Hematopoietic multipotent progenitor cell treated with erythropoietin and hydrocortisone succinate and interleukin-3 and kit ligand, for 4 days (in vitro differentiated cells): Measurements from ENCODE around the gene E2F8.
"Not testable (repeated sequence)": the region's sequence is repeated elsewhere in the genome, so short reads cannot be mapped to it uniquely, and the experiment has no call there.

Source experiments
- DNase-seq: peaks from one replicate; pipeline ENCODE4 v3.0.0-alpha.2; 2015

Gene E2F8

GRCh38 chr11:19240420-19241259 is at the start of gene E2F8:
TSS of gene E2F8 (minus strand) at chr11:19240945. CDS start at chr11:19240121, 824 bp downstream.
- DNase-seq = peak; percentile 99

DNA sequence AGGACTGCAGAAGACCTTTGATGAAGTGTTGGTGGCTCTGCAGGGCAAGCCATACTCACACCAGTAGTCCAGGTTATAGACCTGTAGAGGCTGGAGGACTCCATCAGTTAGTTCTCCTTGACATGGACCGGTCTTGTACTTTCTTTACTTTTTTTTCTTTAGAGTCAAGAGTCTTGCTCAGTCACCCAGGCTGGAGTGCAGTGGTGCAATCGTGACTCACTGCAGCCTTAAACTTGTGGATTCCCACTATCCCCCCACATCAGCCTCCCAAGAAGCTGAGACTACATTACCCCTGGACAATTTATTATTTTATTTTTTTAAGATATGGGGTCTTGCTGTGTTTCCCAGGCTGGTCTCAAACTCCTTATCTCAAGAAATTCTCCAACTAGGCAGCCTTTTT is 49.6 kb upstream of the E2F8 start:
- no peak for DNase-seq

- DNase-seq = no peak
These were observed 47.5 kb upstream of the E2F8 start for GRCh38 chr11:19288256-19288655.

- DNase-seq = no peak
These were observed 45.7 kb upstream of the E2F8 start for GRCh38 chr11:19286411-19286810.

GRCh38 chr11:19284881-19285280 is 44.1 kb upstream of the E2F8 start:
- DNase-seq = no peak

DNA sequence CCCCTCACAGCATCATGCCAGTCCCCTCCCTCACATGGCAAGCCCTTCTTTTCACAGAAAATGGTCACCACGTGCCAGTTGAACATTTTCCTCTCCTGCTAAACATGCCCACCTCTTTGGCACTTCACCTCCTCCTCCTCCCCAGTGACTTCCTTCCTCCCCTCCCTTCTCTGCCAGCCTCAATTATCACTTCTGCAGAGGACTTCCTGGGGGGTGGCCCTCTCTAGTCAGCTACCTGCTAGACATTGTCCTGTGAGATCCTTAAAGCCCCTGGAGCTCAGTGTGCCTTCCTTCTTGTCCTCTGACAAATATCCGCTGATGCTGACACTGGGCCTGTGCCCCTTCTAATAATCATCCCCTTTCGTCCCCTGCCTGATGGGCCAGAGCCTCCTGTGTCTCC is 43.2 kb upstream of the E2F8 start:
- DNase-seq = no peak

DNA sequence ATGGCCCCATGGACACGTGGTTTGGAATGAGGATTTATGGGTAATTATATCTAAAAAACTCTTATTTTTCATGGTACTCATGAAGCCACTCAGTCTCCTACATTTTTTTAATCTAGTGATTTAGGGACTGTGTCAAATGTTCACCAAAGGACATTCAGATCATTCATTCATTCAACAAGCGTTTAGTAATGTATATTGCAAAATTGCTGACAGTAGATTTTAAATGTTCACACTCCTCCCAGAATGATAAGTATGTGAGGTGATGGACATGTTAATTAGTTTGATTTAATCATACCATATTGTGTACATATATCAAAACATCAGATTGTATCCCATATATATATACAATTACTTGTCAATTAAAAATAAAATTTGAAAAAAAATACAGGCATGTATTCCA is 40.8 kb upstream of the E2F8 start:
- no peak for DNase-seq

DNA sequence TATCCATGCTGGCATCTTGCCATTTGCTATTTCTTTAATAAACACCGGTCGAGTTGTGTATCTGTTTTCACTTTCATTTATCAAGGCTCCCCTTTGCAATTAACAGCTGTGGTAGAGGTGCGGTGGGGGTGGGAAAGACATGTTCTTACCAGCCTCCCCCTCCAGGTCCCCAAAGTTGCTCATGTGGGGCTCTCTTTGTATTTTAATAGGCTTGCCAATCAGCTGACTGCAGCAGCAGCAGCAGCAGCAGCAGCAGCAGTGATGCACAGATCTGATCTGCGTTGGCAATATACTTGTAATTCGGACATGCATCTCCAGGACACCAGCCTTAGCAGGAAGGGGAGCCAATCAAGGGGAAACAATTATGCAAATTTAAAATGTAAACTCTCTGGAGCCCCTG is 40.3 kb upstream of the E2F8 start:
- DNase-seq = no peak

DNA sequence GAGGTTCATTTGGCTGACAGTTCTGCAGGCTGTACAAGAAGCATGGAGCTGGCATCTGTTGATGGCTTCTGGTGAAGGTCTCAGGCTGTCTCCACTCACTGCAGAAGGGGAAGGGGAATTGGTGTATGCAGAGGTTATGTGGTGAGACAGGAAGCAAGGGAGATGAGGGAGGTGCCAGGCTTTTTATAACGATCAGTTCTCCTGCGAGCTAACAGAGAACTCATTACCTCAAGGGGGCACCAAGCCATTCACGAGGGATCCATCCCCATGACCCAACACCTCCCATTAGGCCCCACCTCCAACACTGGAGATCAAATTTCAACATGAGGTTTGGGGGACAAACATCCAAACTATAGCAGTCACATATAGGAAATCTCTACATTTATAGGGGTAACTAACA is 38.7 kb upstream of the E2F8 start:
- DNase-seq = peak; percentile 40

GRCh38 chr11:19276859-19277808 is 36.4 kb upstream of the E2F8 start:
- peak; percentile 29 for DNase-seq

DNA sequence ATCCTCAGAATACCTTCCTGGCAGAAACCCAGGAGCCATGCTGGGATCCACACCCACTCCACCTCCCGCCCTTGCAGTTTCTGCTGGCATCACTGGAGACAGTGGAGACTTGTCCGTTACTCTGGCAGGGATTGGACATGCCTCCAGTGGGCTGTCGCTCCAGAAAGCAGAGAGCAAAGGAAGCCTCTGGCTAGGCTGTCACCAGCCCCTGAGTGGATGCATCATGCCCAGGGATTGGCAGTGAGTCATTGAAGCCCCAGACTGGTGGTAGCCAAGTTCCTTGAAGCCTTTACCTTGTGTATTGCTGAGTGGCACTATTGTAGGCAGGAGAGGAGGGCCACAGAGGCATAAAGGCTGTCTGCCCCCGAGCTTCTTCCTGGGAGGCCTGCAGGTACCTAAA is 34.8 kb upstream of the E2F8 start:
- no peak for DNase-seq

DNA sequence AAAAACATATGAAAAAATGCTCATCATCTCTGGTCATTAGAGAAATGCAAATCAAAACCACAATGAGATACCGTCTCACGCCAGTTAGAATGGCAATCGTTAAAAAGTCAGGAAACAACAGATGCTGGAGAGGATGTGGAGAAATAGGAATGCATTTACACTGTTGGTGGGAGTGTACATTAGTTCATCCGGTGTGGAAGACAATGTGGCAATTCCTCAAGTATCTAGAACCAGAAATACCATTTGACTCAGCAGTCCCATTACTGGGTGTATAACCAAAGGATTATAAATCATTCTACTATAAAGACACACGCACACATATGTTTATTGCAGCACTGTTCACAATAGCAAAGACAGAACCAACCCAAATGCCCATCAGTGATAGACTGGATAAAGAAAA is 32.5 kb upstream of the E2F8 start:
- not testable (repeated sequence) for DNase-seq

GRCh38 chr11:19268909-19269308 is 28.2 kb upstream of the E2F8 start:
- DNase-seq = peak; percentile 33

DNA sequence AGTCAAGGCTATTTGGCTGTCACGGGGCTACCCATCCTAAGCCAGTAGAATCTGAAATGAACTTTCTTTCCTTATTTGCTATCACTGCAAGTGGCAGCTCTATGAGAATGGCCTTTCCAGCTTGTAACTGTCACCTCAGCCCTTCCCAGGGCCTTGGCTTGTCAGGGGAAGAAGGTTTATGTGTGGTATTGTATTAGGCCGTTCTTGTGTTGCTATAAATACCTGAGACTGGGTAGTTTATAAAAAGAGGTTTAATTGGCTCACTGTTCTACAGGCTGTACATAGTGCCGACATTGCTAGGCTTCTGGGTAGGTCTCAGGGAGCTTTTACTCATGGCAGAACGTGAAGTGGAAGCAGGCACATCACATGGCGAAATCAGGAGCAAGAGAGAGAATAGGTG is 26.8 kb upstream of the E2F8 start:
- DNase-seq = no peak

DNA sequence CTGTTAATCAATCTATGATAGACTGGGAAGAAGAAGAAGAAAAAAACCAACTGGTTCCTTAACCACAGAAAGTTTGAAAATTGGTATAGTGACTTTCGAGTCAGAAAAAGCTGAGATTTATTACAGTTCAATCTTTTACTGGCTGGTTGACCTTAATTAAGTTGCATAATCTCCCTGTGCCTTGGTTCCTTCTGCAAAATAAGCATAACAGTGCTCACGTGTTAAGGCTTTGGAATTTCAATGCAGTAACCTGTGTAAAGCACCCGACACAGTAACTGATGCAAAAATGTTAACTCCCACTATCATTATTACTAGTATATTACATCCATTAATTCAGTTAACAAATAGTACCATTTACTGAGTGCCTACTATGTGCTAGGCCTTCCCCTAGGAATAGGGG is 22.6 kb upstream of the E2F8 start:
- DNase-seq = no peak

DNA sequence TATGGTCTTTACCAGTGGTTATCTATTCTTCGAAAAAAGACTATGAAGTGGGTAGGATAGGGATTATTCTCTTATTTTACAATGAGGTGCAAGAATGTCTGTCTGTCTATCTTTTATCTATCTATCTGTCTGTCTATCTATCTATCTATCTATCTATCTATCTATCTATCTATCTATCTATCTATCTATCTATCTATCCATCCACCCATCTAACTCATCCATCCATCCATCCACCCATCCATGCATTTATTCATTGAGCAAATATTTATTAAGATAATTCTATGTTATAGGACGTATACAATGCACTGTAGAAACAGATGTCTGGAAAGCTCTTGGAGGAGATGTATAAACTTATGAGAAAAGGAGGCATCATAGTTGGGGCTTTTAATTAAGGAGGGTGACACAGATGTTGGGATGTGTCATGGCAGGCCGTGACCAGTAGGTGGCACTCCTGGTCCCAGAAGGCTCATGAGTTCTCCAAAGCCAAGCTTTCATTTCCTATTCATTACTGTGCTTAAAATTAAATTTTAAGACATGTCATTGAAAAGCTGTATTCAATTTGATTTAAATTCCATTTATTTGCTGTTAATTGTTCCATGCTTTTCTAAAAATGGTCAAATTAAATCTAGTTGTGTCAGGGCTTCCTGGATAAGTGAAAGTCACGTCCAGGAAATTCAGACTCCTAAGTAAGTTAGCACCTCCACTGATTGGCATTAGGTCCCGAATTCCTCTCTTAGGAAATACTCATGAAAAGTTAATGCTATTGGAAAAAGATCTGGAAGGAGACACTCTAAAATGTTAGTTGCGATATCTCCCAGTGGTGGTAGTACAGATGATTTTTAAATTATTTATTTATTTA is 19.0 kb upstream of the E2F8 start:
- peak; percentile 89 for DNase-seq

DNA sequence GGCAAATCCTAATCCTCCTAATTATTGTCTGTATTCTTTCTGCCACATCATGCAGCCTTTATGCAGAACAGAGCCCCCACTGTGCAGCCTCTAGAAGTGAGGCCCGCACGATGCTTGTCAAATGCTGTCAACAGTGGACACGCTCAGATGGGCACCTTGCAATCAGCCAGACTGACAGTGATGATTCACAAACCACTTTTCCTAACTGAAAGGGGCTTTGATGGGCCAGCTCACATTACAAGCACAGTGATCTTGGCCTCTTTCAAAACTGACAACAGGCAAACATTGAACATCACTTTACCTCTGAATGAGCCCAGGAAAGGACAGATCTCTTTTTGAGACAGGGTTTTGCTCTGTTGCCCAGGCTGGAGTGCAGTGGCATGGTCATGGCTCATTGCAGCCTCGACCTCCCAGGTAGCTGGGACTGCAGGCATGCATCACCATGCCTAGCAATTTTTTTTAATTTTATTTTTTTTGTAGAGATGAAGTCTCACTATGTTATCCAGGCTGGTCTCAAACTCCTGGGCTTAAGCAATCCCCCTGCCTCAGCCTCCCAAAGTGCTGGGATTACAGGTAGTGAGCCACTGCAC is 18.0 kb upstream of the E2F8 start:
- no peak for DNase-seq

- DNase-seq = not testable (repeated sequence)
These were observed 13.7 kb upstream of the E2F8 start for GRCh38 chr11:19254441-19254840.

GRCh38 chr11:19253817-19254216 is 13.1 kb upstream of the E2F8 start:
- peak; percentile 73 for DNase-seq

DNA sequence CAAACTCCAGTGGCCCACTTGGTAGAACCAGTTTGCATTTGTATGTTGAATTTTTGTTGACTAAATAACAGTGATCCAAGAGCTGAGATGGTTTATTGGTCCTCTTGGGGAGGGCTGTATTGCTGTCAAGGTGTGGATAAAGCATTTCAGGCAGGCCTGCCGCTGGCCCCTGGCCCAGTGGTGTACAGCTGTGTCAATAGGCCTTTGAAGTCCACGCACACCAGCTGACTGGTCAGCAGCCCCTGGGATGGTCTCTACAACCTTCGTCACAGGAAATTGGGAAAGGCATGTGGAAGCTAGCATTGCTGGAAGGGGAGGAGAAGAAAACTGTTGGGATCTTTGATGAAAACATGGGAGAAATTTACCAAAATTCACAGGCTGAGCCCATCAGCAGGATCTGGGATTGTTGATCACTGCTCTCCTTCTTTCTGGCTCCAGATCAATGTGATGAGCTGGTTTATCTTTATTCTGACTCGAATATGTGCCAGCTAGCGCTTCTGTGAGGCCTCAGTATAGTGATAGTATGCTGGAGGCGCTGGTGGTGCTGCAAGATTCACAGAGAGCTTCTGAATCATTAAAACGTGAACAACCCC is 12.5 kb upstream of the E2F8 start:
- DNase-seq = peak; percentile 13

- no peak for DNase-seq
These were observed 11.8 kb upstream of the E2F8 start for GRCh38 chr11:19252394-19253152.
